DMS114 treated with DMSO at 0.1 percent for 48 hours (cell line): Measurements from ENCODE around the gene SERTAD2.

Source experiments
- DNase-seq: peaks from one replicate; lab custom pipeline; 2025; ENCODE audit not compliant: unreplicated experiment; lab: John Stamatoyannopoulos, UW

The SERTAD2 gene

GRCh38 chr2:64587561-64587960 is 66.2 kb downstream of the SERTAD2 start:
- no peak for DNase-seq

GRCh38 chr2:64586883-64587481 is 66.7 kb downstream of the SERTAD2 start:
- DNase-seq = peak; percentile 46

GRCh38 chr2:64586054-64586453 is 67.7 kb downstream of the SERTAD2 start:
- DNase-seq = no peak

- DNase-seq = no peak
These were observed 70.9 kb downstream of the SERTAD2 start for GRCh38 chr2:64582774-64583340.

GRCh38 chr2:64581777-64582539 is 71.8 kb downstream of the SERTAD2 start:
- no peak for DNase-seq
